Smooth muscle cell (in vitro differentiated cells): ENCODE measurements around the gene CCDC144A. TPM values are rescaled to one million over a fixed set of nuclear protein-coding genes. Genes with fewer than 3 reads are reported as not detected.

Experiments used
- DNase-seq: peaks from one replicate; lab custom pipeline; 2025; ENCODE audit not compliant: unreplicated experiment; lab: John Stamatoyannopoulos, UW
- H2AFZ ChIP-seq: fragments of 200-600 bp; sonication (generic); 2 replicates; pipeline ENCODE4 v1.6.0; 2016; ENCODE audit warnings: antibody characterized with exemption, low read depth, mild to moderate bottlenecking
- H3F3A ChIP-seq: fragments of 200-600 bp; sonication (generic); 2 replicates; pipeline ENCODE4 v1.6.0; 2017; ENCODE audit warnings: antibody characterized with exemption, low read depth
- H3K27ac ChIP-seq: fragments of 200-600 bp; sonication (generic); 2 replicates; pipeline ENCODE4 v1.5.1; 2016; ENCODE audit warnings: low read depth, mild to moderate bottlenecking
- H3K27me3 ChIP-seq: fragments of 200-600 bp; sonication (generic); 2 replicates; pipeline ENCODE4 v1.6.1; 2016; ENCODE audit warnings: low read depth, mild to moderate bottlenecking
- H3K36me3 ChIP-seq: fragments of 200-600 bp; sonication (generic); 2 replicates; pipeline ENCODE4 v1.5.1; 2016; ENCODE audit warnings: low read depth
- H3K4me1 ChIP-seq: fragments of 200-600 bp; sonication (generic); 2 replicates; pipeline ENCODE4 v1.5.1; 2016; ENCODE audit warnings: low read depth
- H3K4me2 ChIP-seq: fragments of 200-600 bp; sonication (generic); 2 replicates; pipeline ENCODE4 v1.6.0; 2016; ENCODE audit warnings: mild to moderate bottlenecking
- H3K4me3 ChIP-seq: fragments of 200-600 bp; sonication (generic); 2 replicates; pipeline ENCODE4 v1.5.1; 2016; ENCODE audit warnings: mild to moderate bottlenecking
- H3K79me2 ChIP-seq: fragments of 200-600 bp; sonication (generic); 2 replicates; pipeline ENCODE4 v1.6.0; 2016; ENCODE audit warnings: low read depth, mild to moderate bottlenecking
- H3K9ac ChIP-seq: fragments of 200-600 bp; sonication (generic); 2 replicates; pipeline ENCODE4 v1.6.0; 2016; ENCODE audit warnings: low read depth
- H3K9me3 ChIP-seq: fragments of 200-600 bp; sonication (generic); replicated peaks from 2 replicates; pipeline ENCODE4 v1.5.1; 2016; ENCODE audit warnings: low read depth
- H4K20me1 ChIP-seq: fragments of 200-600 bp; sonication (generic); 2 replicates; pipeline ENCODE4 v1.6.0; 2016; ENCODE audit warnings: low read depth
- CTCF ChIP-seq: fragments of 200-600 bp; sonication (generic); IDR thresholded peaks from 2 replicates; pipeline ENCODE4 v1.5.1; 2017; ENCODE audit warnings: borderline replicate concordance, mild to moderate bottlenecking, antibody characterized with exemption; ENCODE audit not compliant: insufficient read depth, poor library complexity, severe bottlenecking
- WGBS: methylation state at CpG from one replicate; pipeline ENCODE4 v1.1.7; 2016; ENCODE audit warnings: low lambda C conversion rate; 5-methylcytosine and 5-hydroxymethylcytosine counted together
- polyA plus RNA-seq: library from polyadenylated mRNA; unstranded; fragments of >200 nt; fragmentation: Nextera tagmentation; extraction: Ambion mirVana; gene quantifications from 2 replicates; pipeline ENCODE4 v1.2.1, GENCODE V29; 2016
- total RNA-seq: library from RNA; depleted of rRNA; stranded (reverse); fragments of >200 nt; gene quantifications from 2 replicates; pipeline ENCODE4 v1.2.3, GENCODE V29; 2014

The CCDC144A gene
- total and polyA plus RNA-seq, 2 experiments from 2014 or later = 0.19 to 1.6 TPM

GRCh38 chr17:16818340-16818739 lies 128.3 kb downstream of the CCDC144A start:
- no peaks in the 10 kb centered on the region for H3K79me2 ChIP-seq
- no peak overlapping the region for H3K4me3 ChIP-seq
- H3K4me2 ChIP-seq = no peak overlapping the region
- no peaks in the 10 kb centered on the region for H4K20me1 ChIP-seq
- H3K27ac ChIP-seq = no peak overlapping the region
- H2AFZ ChIP-seq = no peak overlapping the region
- H3K36me3 ChIP-seq = no peaks in the 10 kb centered on the region
- WGBS = 81% methylated on average over 5 of the region's 5 CpGs
- H3K9me3 ChIP-seq = no peaks in the 10 kb centered on the region
- no peaks in the 10 kb centered on the region for H3K27me3 ChIP-seq
- H3F3A ChIP-seq = no peaks in the 10 kb centered on the region
- H3K4me1 ChIP-seq = no peaks in the 10 kb centered on the region
- H3K9ac ChIP-seq = no peak overlapping the region
- no peak for TF ChIP-seq CTCF
- DNase-seq = no peak

GRCh38 chr17:16818821-16819683 lies 129.0 kb downstream of the CCDC144A start:
- Histone ChIP-seq H3K9ac (no peak overlapping the region), H3K27me3 (no peaks in the 10 kb centered on the region), H3K4me3 (no peak overlapping the region), H3K4me2 (no peak overlapping the region), H3K79me2 (no peaks in the 10 kb centered on the region), H3K27ac (no peak overlapping the region), H3K36me3 (no peaks in the 10 kb centered on the region), H3K9me3 (no peaks in the 10 kb centered on the region), H3F3A (no peaks in the 10 kb centered on the region), H4K20me1 (no peaks in the 10 kb centered on the region), H3K4me1 (no peaks in the 10 kb centered on the region), H2AFZ (no peak overlapping the region)
- DNase-seq = no peak
- TF ChIP-seq CTCF = no peak
- 86% methylated on average over 23 of the region's 23 CpGs for WGBS

- Histone ChIP-seq H4K20me1 (no peaks in the 10 kb centered on the region), H3K4me1 (no peaks in the 10 kb centered on the region), H3K36me3 (no peaks in the 10 kb centered on the region), H3K9me3 (no peaks in the 10 kb centered on the region), H3K4me2 (no peak overlapping the region), H3K79me2 (no peaks in the 10 kb centered on the region), H3K4me3 (no peak overlapping the region), H3F3A (no peaks in the 10 kb centered on the region), H3K27me3 (no peaks in the 10 kb centered on the region), H2AFZ (no peak overlapping the region), H3K9ac (no peak overlapping the region), H3K27ac (no peak overlapping the region)
- no peak for TF ChIP-seq CTCF
- 83% methylated on average over 7 of the region's 7 CpGs for WGBS
- DNase-seq = no peak
Observed at GRCh38 chr17:16820161-16820877, 130.3 kb downstream of the CCDC144A start.
